ENCODE measurements around the gene C16orf54.
A peak's percentile ranks its signal among the peaks of the same experiment; 100 is the strongest.
"Not testable (repeated sequence)": the region's sequence is repeated elsewhere in the genome, so short reads cannot be mapped to it uniquely, and the experiment has no call there.

C16orf54 gene

DNA sequence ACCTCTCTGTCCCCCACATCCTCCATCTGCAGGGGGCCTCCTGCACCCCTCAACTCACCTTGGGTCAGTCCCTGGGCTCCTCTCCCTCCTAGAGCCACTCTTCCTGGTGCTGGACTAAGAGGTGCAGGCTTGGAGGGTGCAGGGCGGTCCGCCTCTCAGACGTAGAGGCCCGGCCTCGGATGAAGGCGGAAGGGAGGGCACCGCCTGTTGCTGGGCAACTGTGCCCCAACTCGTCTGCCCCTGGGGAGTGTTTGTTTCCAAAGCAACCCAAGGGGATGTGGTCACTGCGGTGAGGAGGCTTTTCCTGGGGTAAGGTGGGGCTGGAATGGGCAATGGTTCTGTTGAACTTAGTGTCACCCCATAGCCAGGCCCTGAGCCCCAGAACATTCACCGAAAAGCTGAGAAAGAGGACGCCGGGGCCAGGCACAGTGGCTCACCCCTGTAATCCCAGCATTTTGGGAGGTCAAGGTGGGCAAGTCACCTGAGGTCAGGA is at the start of gene C16orf54:
TSS of gene C16orf54 (minus strand) at position 138 of the 493 bp plus-strand sequence. CDS start 1,039 bp downstream, outside the sequence.
- FAIRE-seq = no peak
- no peak for DNase-seq (ENCODE audit: insufficient read length, low spot score)

- FAIRE-seq = no peak
- DNase-seq (ENCODE audit: insufficient read length, low spot score) = no peak
Measured at GRCh38 chr16:29794231-29794710, 48.5 kb upstream of the C16orf54 start.

DNA sequence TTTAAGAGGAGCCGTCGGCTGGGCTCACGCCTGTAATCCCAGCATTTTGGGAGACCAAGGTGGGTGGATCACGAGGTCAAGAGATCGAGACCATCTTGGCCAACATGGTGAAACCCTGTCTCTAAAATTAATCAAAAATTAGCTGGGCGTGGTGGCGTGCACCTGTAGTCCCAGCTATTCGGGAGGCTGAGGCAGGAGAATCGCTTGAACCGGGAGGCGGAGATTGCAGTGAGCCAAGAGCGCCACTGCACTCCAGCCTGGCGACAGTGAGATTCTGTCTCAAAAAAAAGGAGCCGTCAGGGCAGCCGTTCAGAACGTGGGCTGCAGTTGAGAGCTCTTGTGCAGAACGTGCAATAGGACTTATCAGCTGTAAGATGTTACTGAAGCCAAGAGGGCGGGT is 47.4 kb upstream of the C16orf54 start:
- DNase-seq (ENCODE audit: insufficient read length, low spot score); FAIRE-seq: not testable (repeated sequence)

DNA sequence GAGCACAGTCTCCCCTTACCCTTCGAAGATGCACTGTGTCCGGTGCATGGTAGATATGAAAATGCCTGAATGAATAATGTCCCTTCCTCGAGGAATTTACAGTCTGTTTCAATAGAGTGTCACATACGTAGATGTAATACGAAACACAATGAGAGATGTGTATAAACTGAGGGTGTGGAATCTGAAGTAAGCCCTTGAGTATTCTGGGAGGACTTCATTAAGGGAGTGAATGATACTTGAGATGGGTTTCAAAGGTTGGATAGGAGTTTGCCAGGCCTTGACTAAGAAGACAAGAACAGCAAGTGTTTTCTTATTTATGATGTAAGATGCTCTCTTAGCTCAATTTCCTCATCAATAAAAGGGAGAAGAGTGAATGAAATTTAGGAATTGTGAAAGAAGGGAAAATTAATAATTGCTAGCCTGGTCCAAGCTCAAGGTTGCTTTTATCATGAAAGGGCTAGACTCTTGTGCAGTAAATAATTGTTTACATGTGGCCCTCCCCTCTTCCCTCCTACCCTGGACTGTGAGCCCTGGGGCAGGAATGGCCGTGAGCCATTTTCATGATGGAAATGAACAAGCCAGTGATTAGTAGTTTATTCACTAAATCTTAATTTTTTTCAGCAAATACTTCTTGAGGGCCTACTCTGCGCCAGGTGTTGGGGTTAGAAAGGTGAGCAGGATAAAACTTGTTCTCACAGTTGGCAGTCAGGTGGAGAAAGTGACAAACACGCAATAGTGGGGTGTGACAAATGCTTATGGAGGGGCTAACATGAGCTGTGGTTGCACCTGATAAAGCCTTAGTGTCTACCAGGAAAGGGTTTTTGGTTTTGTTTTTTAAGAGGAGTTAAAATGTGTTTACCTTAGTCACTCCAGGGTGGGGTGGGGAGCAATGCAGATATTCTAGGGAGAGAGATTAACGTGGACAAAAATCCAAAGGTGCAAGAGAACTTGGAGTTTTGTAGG is 46.3 kb upstream of the C16orf54 start:
- FAIRE-seq = no peak
- no peak for DNase-seq (ENCODE audit: insufficient read length, low spot score)

- FAIRE-seq (no peak), DNase-seq (ENCODE audit: insufficient read length, low spot score) (no peak)
Measured at GRCh38 chr16:29790949-29791844, 45.4 kb upstream of the C16orf54 start.

- peak; percentile 98 for DNase-seq (ENCODE audit: insufficient read length, low spot score)
- FAIRE-seq = no peak
Measured at GRCh38 chr16:29790183-29790948, 44.6 kb upstream of the C16orf54 start, which contains the start of gene KIF22. Gene KIF22, plus strand, starts transcription at chr16:29790751. Its CDS starts 9 bp downstream, at chr16:29790760.

GRCh38 chr16:29789775-29790182 is 44.0 kb upstream of the C16orf54 start:
- no peak for DNase-seq (ENCODE audit: insufficient read length, low spot score)
- FAIRE-seq = no peak

DNA sequence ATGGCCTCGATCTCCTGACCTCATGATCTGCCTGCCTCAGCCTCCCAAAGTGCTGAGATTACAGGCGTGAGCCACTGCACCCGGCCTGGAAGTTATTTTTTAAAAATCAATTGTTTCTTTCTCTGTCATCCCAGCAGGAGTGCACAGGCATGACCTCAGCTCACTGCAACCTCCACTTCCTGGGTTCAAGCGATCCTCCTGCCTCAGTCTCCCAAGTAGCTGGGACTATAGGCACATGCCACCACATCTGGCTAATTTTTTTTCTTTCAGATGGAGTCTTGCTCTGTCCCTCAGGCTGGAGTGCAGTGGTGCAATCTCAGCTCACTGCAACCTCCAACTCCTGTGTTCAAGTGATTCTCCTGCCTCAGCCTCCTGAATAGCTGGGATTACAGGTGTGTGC is 41.4 kb upstream of the C16orf54 start:
- not testable (repeated sequence) for FAIRE-seq; DNase-seq (ENCODE audit: insufficient read length, low spot score)

- FAIRE-seq = no peak
- DNase-seq (ENCODE audit: insufficient read length, low spot score) = no peak
Measured at GRCh38 chr16:29784901-29785500, 39.2 kb upstream of the C16orf54 start.

DNA sequence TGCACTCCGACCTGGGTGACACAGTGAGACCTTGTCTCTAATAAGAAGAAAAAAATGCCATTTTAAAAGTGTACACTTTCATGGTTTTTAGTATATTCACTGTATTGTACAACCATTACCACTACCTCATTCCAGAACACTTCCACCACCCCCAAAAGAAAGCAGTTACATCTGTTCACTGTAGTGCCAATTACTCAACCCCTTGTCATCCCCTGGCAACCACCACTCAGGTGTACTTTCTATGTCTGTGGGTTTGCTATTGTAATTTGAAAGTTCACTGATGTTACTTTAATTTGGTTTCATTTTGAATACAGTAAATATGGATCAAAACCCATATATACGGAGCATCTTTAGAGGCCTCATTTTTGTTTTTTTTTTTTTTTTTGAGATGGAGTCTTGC is 38.4 kb upstream of the C16orf54 start:
- no peak for DNase-seq (ENCODE audit: insufficient read length, low spot score)
- FAIRE-seq = no peak

DNA sequence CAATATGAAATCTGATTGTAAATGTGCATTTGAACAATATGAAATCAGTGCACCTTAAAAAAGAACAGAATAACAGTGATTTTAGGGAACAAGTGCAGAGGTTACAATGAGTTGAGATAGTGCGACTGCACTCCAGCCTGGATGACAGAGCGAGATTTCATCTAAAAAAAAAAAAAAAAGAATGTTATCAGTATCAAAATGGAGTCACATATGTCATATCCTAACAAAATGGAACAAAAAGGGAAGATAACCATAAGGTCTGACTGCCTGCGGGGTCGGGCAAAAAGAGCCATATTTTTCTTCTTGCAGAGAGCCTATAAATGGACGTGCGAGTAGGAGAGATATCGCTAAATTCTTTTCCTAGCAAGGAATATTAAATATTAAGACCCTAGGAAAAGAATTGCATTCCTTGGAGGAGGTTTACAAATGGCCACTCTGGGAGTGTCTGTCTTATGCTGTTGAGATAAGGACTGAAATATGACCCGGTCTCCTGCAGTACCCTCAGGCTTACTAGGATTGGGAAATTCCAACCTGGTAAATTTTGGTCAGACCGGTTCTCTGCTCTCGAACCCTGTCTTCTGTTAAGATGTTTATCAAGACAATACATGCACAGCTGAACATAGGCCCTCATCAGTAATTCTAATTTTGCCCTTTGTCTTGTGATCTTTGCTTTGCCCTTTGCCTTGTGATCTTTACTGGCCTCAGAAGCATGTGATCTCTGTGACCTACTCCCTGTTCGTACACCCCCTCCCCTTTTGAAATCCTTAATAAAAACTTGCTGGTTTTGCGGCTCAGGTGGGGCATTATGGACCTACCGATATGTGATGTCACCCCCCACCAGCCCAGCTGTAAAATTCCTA is 37.5 kb upstream of the C16orf54 start:
- not testable (repeated sequence) for DNase-seq (ENCODE audit: insufficient read length, low spot score)

GRCh38 chr16:29779474-29779873 is 33.7 kb upstream of the C16orf54 start:
- FAIRE-seq (no peak), DNase-seq (ENCODE audit: insufficient read length, low spot score) (no peak)

More for the DNA sequence above, 37.5 kb upstream of the C16orf54 start:
- not testable (repeated sequence) for FAIRE-seq

DNA sequence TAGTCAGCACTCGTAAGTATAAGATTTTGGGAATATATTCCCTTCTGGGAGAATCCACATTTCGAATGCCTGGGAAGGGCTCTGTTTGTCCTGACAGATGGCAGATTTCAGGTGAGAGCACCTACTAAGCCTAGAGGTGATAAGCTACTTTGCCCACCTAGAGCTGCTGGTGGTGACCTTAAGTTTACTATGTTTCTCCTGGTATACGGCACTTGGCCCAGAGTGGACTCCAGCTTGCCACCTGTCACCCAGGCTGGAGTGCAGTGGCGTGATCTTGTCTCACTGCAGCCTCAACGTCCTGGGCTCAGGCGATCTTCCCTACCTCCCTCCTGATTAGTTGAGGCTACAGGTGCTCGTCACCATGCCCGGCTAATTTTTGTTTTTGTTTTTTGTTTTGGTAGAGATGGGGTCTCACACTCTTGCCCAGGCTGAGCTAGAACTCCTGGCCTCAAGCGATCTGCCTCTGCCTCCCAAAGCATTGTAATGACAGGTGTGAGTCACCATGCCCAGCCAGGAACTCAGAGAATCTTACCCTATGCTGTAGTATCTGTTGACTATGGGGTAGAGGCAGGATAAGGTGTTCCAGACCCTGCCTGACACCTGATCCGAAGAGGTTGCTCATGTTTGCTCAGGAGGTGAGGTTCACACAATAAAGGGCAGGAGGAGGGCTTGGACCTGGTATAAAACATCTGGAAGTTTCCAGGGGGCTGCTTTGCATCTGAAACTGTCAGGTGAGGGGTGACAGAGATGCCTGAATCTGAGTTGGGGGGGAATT is 32.0 kb upstream of the C16orf54 start, which contains the start of gene ZG16:
TSS of gene ZG16 (plus strand) at position 681 of the 775 bp plus-strand sequence. CDS start 1,011 bp downstream, outside the sequence.
- FAIRE-seq = no peak
- DNase-seq (ENCODE audit: insufficient read length, low spot score) = no peak

DNA sequence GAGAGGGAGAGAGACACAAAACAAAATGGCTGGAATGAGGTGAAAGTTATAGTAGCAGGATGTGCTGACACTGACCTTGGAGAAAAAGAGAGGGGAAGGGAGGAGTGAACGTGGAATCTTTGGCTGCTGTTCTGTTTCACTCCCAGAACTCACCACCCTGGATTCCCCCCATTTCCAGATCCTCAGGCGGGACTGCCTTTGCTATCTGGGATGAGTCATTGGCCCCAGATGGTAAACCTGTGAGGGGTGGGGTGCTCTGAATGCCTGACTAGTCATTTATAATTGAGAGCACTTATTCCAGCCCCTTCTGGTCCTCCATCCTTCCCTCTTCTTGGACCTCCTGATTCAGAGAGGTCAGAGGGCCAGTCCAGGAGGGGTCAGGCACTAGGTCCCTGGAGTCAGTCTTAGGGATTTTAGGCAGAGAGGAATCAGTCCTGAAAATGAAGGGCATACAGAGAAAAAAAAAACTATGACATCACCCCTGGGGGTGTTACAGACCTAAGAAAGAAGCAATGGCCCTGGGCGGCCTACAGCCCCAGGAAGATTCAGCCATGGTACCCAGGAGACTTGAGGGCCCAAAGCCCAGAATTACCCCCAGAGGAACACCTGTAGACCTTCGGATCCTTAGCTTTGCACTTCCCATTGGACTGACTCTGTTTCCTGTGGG is 30.1 kb upstream of the C16orf54 start:
- DNase-seq (ENCODE audit: insufficient read length, low spot score) = peak; percentile 69
- FAIRE-seq = no peak

DNA sequence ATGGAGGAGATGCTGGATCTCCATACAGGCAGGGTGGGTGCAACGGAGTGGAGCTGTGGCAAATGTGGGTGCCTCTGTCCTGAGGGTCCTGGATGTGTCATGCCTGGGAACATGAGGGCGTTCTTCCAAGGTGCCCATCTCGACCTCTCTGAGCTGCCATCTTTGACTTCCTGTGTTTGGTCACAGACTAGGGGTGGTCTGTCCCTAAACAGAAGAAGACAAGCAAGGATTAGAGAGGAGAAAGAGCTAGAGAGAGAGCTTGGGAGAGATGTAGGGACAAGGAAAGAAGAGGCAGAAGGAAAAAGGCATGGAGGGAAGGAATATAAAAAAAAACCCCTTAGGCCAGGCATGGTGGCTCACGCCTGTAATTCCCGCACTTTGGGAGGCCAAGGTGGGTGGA is 28.9 kb upstream of the C16orf54 start:
- FAIRE-seq (no peak), DNase-seq (ENCODE audit: insufficient read length, low spot score) (no peak)

- FAIRE-seq = not testable (repeated sequence)
Measured at GRCh38 chr16:29772330-29772729, 26.5 kb upstream of the C16orf54 start.

More at GRCh38 chr16:29772330-29772729, 26.5 kb upstream of the C16orf54 start:
- DNase-seq (ENCODE audit: insufficient read length, low spot score) = not testable (repeated sequence)

Measured in HTR-8/SVneo (cell line).